Measurements from ENCODE around the gene SF3A2. TPM values are rescaled to one million over a fixed set of nuclear protein-coding genes. Genes with fewer than 3 reads are reported as not detected.

The SF3A2 gene
- total and polyA plus RNA-seq, 10 of the 15 experiments (the other 5 are each of a cell fraction or from before 2014, with no cell fraction given), result 0.33 to 143 (median 30.6) TPM

GRCh38 chr19:2269244-2270156, 32.9 kb downstream of the SF3A2 start (continued):
- TF ChIP-seq E4F1 (IDR thresholded peaks at IDR 0.05; ENCODE audit: borderline replicate concordance, partially characterized antibody), result no peak
- no peak for TF ChIP-seq FOXM1 (IDR thresholded peaks at IDR 0.05; ENCODE audit: low read depth, low read length)
- TF ChIP-seq HDGF (IDR thresholded peaks at IDR 0.05), result peak; percentile 62; the same call in 1 of the 2 replicates
- no peak; the same call in 1 of the 2 replicates for TF ChIP-seq NRF1 (conservative IDR thresholded peaks at IDR 0.05; ENCODE audit: low read depth, low read length)
- no peak for TF ChIP-seq PRDM15 (CRISPR knock-in tag; IDR thresholded peaks at IDR 0.05)
- no peak for TF ChIP-seq ATF2 (IDR thresholded peaks at IDR 0.05; ENCODE audit: low read length)
- TF ChIP-seq SIX5 (IDR thresholded peaks at IDR 0.05; ENCODE audit: low read depth, low read length, severe bottlenecking), result no peak
- TF ChIP-seq MEF2A (IDR thresholded peaks at IDR 0.05; ENCODE audit: insufficient read depth, low read depth, low read length), result 0 out of 2 replicates have a peak, but pooled peaks have one; percentile 7
- TF ChIP-seq TCF7 (IDR thresholded peaks at IDR 0.05; ENCODE audit: borderline replicate concordance), result no peak
- TF ChIP-seq POLR2A (IDR thresholded peaks at IDR 0.05; ENCODE audit: low read depth, low read length), result peak; percentile 100
- no peak for TF ChIP-seq NFYA (IDR thresholded peaks at IDR 0.05; ENCODE audit: borderline replicate concordance, low read depth, low read length)
- peak; percentile 5 to 9 (median 9); a peak in 1 of 6 replicates for TF ChIP-seq CTCF (IDR thresholded peaks at IDR 0.05 in 2 of 3, conservative IDR thresholded peaks at IDR 0.05 in 1 of 3; ENCODE audit: control insufficient read depth in 2 of 3, extremely low read depth in 1 of 3, insufficient read depth in 1 of 3, low read depth in 3 of 3, low read length in 3 of 3)
- no peak for TF ChIP-seq ATF3 (IDR thresholded peaks at IDR 0.05; ENCODE audit: borderline replicate concordance, extremely low read depth, low read depth, low read length)
- no peak for TF ChIP-seq ATF7 (IDR thresholded peaks at IDR 0.05; ENCODE audit: low read depth)
